GM19238 (cell line): ENCODE measurements around the gene SH3BP2.

ENCODE experiments used
- DNase-seq: peaks from one replicate; pipeline ENCODE4 v3.0.0; 2011; ENCODE audit warnings: low spot score; ENCODE audit not compliant: insufficient read length

The SH3BP2 gene

GRCh38 chr4:2790583-2791517 lies 2.0 kb upstream of the SH3BP2 start:
- no peak for DNase-seq

DNA sequence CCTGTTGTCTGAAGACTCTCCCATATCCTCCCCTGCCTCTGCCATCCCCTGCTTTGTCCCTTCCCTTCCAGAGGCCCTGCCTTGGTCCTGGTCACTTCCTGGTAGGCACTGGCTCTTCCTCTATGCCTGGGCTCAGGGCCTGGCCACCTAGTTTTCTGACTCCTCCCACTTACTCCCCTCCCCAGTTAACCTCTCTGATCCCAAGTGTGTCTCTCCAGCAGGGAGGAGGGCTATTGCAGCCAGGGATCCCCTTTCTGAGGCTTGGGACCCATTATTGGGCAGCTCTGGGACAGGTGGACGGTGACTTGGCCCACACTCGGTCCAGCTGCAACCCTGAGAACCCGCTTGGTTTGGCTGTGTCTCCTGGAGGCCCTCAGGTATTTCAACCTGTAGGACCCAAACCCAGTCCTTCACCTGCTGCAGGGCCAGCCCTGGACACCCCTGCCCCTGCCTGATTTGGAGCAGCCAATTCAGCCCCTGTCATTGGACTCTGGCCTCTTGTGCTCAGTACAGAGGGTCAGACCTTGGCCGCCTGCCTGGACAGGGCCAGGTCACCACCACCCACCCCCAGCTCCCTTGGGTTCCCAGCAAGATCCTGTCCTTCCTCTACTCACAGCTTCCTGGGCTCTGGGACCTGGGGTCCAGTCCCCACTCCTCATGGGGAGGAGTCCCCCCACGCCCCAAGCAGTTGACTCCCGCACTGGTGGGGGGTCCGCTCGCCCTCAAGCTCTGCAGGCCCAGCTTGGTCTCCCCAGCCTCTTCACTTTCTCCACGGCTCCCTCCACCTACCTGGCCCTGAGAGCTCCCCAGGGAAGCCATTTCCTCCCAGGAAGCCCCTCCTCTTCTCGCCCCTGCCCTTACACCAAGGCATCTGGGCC lies 1.1 kb upstream of the SH3BP2 start:
- no peak for DNase-seq

DNA sequence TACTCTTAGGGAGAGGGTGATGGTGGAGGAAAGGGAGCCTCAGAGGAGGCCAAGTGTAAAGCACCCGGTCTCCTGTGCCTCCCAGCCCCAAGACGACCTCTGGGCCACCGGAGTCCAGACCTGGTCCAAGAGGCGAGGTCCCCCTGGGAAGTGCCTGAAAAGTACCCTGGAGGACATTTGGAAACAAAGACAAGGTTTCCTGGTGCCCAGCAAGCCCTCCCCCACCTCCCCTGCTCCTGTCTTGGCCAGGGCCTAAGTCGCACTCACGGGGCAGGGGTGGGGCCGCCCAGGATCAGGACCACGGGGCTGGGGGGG lies 532 bp upstream of the SH3BP2 start:
- no peak for DNase-seq

GRCh38 chr4:2793586-2794485 lies 951 bp downstream of the SH3BP2 start:
- no peak for DNase-seq

GRCh38 chr4:2794486-2795299 lies 1.8 kb downstream of the SH3BP2 start:
- DNase-seq = no peak

- DNase-seq = no peak
These were observed 2.5 kb downstream of the SH3BP2 start for GRCh38 chr4:2795300-2795892.

DNA sequence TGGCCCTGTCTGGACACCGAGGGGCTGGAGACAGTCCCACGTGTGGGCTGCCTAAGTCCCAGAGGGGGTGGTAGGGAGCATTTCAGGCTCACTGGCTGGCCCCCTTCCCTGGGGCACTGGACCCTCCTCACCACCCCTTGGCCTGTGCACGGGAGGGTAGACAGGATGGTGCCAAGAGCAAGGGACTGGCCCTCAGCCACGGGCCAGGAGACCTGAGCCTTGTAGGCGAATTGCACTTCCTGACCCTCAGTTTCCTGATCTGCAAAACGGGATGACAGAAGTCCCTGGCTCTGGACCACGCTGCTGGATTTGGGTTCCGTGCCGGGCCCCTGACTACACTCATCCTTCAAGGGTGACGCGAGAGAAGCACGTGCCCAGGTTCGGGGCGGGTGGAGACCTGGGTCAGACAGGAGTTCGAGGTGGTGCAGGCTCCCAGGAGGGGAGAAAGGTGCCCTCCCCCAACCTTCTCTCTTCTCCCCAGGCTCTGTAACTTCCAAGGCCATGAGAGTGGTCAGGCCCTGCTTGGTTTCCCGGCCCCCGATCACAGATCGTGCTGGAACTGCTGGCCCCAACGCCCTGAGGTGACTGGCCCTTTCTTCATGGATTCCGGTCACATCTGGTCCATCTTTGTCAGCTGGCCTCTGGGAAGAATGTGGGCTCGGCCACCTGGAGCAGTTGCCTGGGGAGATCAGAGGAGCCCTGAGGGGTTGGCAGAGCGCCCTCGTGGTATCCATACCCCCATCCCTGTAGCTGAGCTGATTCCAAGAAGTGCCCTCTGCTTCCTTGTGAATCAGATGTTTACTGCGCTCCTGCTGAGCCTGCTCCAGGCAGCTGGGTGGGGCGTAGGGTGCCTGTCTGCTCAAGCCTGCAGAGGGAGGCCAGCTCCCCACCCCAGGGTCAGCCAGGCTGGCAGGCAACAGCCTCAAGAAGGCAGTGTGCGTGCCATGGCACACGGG lies 3.3 kb downstream of the SH3BP2 start:
- DNase-seq = no peak

- DNase-seq = no peak
These were observed 4.1 kb downstream of the SH3BP2 start for GRCh38 chr4:2796849-2797544.

DNA sequence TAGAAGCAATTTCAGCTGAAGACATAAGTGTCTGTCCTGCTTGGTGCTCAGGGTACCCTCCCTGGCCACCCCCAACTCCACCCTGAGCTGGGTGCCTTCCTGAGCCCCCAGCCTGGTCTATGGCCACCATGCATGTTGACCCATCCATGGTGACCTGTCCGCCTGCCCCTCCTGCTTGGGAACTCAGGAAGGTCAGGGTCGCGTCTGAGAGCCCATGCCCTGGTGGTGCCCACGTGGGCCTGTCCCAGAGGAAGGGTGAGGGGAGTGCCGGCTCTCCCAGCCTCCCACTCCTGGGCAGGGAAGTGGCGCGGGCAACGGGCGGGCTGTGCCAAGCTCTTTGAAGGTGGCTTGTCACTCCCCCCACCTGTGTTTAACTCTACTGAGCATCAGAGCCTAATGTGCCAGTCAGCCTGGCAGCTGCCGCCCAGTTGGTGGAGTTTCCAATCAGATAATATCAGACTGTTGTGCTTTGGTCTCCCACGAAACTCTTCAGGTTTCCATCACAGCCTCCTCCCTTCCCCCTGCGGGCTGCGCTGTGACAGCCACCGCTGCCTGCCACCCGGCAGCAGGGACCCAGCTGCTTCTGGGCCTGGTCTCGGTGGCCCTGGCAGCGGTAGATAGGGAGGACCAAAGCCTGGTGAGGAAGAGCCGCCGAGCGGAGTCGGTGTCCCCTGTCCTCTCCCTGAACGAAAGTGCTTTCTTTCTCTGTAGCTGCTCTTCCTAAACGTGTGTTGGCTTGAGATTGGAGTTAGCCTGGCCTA lies 4.8 kb downstream of the SH3BP2 start:
- no peak for DNase-seq

DNA sequence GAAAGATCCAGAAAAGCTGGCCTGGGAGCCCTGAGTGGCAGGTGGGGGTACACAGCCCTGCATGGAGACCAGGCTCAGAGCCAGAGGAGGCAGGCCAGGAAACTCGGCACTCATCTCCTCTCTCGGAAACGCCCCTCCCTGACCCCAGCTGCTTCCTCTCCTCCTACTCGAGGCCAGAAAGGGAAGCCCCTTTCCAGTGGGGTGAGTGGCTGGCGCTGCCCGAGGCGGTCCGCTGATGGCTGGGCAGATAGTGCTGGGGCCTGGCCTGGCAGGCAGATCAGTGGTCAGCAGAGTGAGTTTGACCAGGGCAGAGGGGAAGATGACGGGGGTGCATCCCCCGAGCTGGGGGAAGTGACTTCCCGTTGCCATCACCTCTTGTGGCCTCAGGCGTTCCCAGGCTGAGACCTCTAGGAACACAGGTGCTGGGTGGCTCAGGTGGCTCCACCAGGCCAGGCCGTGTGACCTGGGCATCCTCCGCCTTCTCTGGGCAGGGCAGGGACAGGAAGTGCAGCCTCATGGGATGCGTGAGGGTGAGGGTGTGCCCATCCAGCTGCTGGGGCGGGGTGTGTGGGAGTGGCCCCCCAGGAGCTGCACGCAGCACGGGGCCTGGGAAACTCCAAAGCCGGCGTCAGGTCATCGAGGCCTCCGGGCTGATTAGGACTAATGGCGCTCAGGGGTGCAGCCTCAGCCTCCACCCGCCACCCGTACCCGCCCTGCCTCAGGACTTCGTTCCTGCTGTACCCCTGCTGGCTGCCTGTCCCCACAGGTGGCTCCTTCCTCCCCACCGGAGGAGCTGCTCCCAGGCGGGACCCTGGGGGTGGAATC lies 5.7 kb downstream of the SH3BP2 start:
- no peak for DNase-seq

GRCh38 chr4:2799224-2799911 lies 6.5 kb downstream of the SH3BP2 start:
- no peak for DNase-seq

DNA sequence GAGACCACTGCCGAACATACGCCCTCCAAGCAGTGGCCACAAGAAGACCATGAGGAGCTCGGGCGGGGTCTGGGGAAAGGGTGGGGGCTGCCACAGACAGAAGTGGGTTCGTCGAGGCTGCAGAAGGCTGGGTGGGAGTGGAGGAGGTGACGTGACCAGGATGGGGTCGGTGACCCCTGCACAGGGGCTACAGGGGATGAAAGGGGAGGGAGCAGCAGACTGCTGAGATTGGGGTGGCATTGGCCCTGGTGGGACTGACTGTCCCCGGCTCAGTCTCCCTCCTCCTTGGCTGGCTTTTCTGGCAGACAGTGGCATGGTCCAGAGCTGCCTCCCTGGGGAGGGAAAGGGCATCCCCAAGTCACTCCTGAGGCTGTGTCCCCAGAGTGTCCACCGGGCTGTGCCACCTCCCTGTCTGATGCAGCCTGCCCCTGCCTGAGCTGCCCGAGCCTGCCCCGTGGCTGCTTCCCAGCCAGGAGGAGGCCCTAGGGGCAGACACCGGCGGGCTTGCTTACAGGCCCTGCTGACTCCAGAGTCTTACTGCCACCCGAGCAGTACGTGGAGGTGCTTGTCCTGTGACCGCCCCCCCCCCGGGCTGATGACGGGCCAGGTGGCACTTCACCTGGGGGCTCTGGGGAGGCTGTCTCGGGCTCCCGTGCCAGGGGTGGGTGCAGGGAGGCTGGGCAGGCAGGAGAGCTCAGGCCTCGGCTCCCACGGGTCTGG lies 7.2 kb downstream of the SH3BP2 start:
- DNase-seq = no peak

DNA sequence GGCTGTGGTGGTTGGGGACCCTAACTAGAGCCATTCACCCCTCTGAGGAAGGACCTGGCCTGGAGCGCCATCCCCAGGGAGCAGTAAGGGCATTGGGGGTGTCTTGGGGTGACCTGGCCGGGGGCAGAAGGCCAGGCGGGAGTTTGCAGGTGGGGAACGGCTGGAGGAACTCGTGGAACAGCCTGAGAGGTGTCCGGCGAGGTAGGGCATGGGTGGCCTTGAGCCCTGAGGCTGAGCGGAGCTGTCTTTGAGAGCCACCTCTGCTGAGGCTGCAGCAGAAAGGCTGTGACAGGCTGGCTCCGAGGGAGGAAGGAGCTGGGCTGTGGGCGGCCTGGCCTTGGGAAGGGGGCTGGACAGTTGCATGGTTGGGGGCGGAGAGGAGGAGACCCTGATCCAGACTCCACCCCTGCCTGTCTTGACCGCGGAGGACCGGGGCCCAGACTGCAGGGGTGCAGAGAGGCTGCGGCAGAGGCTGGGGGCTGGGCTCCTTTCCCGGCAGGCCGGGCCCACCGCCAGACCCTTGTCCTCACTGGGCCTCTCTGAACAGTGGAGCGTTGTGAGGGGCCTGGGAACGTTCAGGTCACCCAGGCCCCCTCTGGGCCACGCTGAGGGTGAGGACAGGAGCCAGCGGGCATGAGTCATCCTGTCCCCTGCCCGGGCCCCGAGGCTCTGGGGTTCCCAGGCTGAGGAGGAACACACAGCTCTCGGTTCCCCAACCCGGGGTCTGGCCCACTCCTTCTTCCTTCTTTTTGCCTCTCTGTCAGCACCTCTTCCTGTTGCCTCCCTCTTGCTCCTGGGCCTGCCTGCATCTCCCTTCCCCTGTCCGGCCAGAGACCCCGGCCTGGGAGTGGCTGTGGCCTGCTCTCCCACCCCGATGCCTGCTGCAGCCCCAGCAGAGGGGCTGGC lies 8.1 kb downstream of the SH3BP2 start:
- no peak for DNase-seq
